Tongue (tissue), 3 donors: ENCODE measurements around the gene RAB3A. TPM values are rescaled to one million over a fixed set of nuclear protein-coding genes. Genes with fewer than 3 reads are reported as not detected.

Experiments
- DNase-seq: peaks from one replicate; pipeline ENCODE4 v3.0.0-alpha.2; 2015
- small RNA-seq: library from RNA; depleted of rRNA; stranded (forward); fragments of <200 nt; gene quantifications from one replicate; pipeline ENCODE3, GENCODE V24; 2014; ENCODE audit warnings: low replicate concordance
- total RNA-seq: library from RNA; depleted of rRNA; stranded (reverse); fragments of >200 nt; gene quantifications from one replicate; pipeline ENCODE4 v1.2.3, GENCODE V29; 2014

Gene RAB3A
- total RNA-seq, 1 donor from 2014 or later, result 2.1 TPM

DNA sequence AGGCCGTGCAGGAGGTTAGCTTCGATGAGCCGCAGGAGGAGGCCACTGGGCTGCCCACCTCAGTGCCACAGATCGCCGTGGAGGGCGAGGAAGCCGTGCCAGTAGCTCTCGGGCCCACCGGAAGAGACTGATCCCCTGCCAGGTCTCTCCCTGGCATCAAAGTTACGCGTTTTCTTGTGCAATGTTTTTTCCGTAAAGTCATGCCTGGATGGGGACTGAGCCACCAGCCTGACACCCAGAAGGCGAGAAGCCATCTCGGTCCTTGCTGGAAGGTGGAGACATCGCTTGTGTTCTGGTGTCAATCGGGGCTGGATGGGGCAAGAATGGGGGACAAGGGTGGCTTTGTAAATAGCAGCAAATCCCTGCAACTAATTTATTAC lies 54.3 kb downstream of the RAB3A start:
- no peak for DNase-seq

DNA sequence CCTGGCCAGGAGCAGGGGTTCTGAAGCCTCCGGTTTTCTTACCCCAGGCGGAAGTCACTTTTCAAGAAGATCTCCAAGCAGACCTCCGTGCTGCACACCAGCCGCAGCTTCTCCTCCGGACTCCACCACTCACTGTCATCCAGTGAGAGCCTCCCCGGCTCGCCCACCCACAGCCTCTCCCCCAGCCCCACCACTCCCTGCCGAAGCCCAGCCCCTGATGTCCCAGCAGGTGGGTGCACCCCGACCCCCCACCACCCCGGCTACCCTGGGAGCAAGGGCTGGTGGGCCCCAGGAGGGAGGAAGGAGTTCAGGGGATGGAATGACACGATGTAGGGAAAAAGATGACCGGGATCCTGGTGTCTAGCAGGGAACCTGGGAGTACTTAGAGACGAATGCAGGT lies 56.4 kb downstream of the RAB3A start:
- DNase-seq, result no peak

Small RNA genes within 50 kb of the gene (small RNA-seq; reads per million reads assigned to genes)
- gene IFI30, result not detected

Other genes with a start within 250 kb of the RAB3A start
- 0.41 TPM for gene KCNN1, start 236.9 kb downstream of the RAB3A start, total RNA-seq
- 30.1 TPM for gene ARRDC2, start 195.9 kb downstream of the RAB3A start, total RNA-seq
- 0.41 TPM for gene IL12RB1, start 117.1 kb downstream of the RAB3A start, total RNA-seq
- gene MAST3, start 106.3 kb downstream of the RAB3A start, total RNA-seq, result 4.9 TPM
- 34.5 TPM for gene PIK3R2, start 50.9 kb downstream of the RAB3A start, total RNA-seq
- gene IFI30, start 30.2 kb downstream of the RAB3A start, total RNA-seq, result 0.21 TPM
- 6.5 TPM for gene MPV17L2, start 10.8 kb downstream of the RAB3A start, total RNA-seq
- 5.7 TPM for gene PDE4C, start 22.4 kb upstream of the RAB3A start, total RNA-seq
- gene IQCN, start 70.4 kb upstream of the RAB3A start, total RNA-seq, result 0.62 TPM
- gene JUND, start 77.6 kb upstream of the RAB3A start, total RNA-seq, result 276 TPM
- 143 TPM for gene LSM4, start 119.0 kb upstream of the RAB3A start, total RNA-seq
- 12.7 TPM for gene PGPEP1, start 136.6 kb upstream of the RAB3A start, total RNA-seq
- 0.51 TPM for gene GDF15, start 182.1 kb upstream of the RAB3A start, total RNA-seq
- gene LRRC25, start 193.6 kb upstream of the RAB3A start, total RNA-seq, result 1.8 TPM
- 50.1 TPM for gene SSBP4, start 215.4 kb upstream of the RAB3A start, total RNA-seq
- 49.3 TPM for gene ISYNA1, start 234.1 kb upstream of the RAB3A start, total RNA-seq